Osteocyte (in vitro differentiated cells): ENCODE data around the gene PCYOX1L. TPM values are rescaled to one million over a fixed set of nuclear protein-coding genes. Genes with fewer than 3 reads are reported as not detected.

ENCODE experiments used
- DNase-seq: peaks from one replicate; pipeline ENCODE4 v3.0.0; 2021; ENCODE audit warnings: mixed read lengths; ENCODE audit not compliant: unreplicated experiment; ENCODE audit errors: extremely low spot score
- H3K27ac Mint-ChIP-seq: one replicate; pipeline ENCODE4 v1.8.0; 2021; ENCODE audit warnings: mild to moderate bottlenecking, mixed read lengths; ENCODE audit not compliant: unreplicated experiment
- H3K27me3 Mint-ChIP-seq: one replicate; pipeline ENCODE4 v1.8.0; 2021; ENCODE audit warnings: mixed read lengths; ENCODE audit not compliant: unreplicated experiment
- H3K36me3 Mint-ChIP-seq: one replicate; pipeline ENCODE4 v1.8.0; 2021; ENCODE audit warnings: mixed read lengths; ENCODE audit not compliant: unreplicated experiment
- H3K4me1 Mint-ChIP-seq: one replicate; pipeline ENCODE4 v1.8.0; 2021; ENCODE audit warnings: mixed read lengths; ENCODE audit not compliant: unreplicated experiment
- H3K4me3 Mint-ChIP-seq: one replicate; pipeline ENCODE4 v1.8.0; 2021; ENCODE audit warnings: mild to moderate bottlenecking, moderate library complexity, mixed read lengths; ENCODE audit not compliant: unreplicated experiment
- H3K9me3 Mint-ChIP-seq: one replicate; pipeline ENCODE4 v1.8.0; 2021; ENCODE audit warnings: mixed read lengths; ENCODE audit not compliant: unreplicated experiment
- total RNA-seq: library from RNA; stranded (reverse); gene quantifications from 2 replicates; pipeline ENCODE4 v1.2.1, GENCODE V29; 2021
- TF ChIP-seq, protein P1 (sequence below): fragments of 200-600 bp; sonication (generic); IDR thresholded peaks from 2 replicates; pipeline ENCODE4 v1.5.0; 2021; ENCODE audit warnings: antibody characterized with exemption, mild to moderate bottlenecking, moderate library complexity

The PCYOX1L gene
- total RNA-seq, 1 donor from 2014 or later = 7.7 TPM

DNA sequence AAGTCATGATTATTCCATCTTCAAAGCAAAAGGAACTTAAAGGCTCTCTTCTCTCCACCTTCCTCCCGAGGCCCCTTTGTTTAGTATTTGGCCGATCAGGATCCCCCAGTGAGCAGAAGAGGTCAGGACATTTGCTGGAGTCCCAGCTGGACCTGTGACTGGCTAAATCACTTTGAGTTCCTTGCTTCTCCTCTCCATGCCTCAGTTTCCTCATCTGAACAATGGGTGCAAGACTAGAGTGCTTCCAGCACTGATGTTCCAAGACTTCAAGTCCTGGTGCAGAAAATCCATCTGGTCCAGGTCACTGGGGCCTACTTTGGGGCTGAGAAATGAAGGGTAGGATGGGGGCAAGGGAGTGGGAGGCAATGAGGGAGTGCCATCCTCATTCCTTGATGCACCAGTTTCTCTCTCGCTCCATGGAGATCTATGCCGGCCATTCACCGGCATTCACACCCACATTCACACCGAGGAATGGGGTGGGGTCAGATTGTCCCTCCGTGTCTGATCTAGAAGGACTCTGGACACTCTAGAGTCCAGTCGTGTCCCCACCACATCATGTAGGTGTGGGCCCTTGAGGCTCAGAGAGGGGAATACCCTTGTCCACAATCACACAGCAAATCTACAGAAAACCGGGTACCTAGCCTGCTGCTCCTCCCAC lies 60.0 kb downstream of the PCYOX1L start:
- H3K27ac Mint-ChIP-seq = peak overlapping the region; percentile 82
- peaks cover 35% of the 10 kb centered on the region for H3K36me3 Mint-ChIP-seq
- TF ChIP-seq, protein P1, sequence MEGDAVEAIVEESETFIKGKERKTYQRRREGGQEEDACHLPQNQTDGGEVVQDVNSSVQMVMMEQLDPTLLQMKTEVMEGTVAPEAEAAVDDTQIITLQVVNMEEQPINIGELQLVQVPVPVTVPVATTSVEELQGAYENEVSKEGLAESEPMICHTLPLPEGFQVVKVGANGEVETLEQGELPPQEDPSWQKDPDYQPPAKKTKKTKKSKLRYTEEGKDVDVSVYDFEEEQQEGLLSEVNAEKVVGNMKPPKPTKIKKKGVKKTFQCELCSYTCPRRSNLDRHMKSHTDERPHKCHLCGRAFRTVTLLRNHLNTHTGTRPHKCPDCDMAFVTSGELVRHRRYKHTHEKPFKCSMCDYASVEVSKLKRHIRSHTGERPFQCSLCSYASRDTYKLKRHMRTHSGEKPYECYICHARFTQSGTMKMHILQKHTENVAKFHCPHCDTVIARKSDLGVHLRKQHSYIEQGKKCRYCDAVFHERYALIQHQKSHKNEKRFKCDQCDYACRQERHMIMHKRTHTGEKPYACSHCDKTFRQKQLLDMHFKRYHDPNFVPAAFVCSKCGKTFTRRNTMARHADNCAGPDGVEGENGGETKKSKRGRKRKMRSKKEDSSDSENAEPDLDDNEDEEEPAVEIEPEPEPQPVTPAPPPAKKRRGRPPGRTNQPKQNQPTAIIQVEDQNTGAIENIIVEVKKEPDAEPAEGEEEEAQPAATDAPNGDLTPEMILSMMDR = no peak
- H3K9me3 Mint-ChIP-seq = no peaks in the 10 kb centered on the region
- peaks cover 99% of the 10 kb centered on the region for H3K4me1 Mint-ChIP-seq
- peak overlapping the region; percentile 18 for H3K4me3 Mint-ChIP-seq
- no peak for DNase-seq
- no peaks in the 10 kb centered on the region for H3K27me3 Mint-ChIP-seq

DNA sequence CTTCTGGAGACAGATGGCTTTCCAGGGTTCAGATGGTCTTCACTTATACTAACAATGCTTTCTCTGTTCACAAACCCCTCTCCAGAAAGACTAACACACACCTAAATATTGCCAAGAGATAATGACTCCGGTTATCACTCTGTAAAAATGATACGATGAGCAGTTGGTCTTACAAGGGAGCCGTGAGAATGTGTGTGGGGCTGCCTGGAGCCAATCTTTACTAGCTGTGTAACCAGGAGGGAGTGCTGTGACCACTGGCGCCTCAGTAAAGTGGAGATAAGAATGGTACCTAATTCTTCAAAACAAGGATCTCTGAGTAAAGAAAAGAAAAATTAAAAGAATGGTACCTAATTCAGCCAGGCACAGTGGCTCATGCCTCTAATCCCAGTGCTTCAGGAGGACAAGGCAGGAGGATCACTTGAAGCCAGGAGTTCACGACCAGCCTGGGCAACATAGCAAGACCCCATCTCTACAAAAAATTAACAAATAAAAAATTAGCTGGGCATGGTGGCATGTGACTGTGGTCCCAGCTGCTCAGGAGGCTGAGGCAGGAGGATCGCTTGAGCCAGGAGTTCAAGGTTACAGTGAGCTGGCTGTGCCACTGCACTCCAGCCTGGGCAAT lies 61.2 kb downstream of the PCYOX1L start:
- H3K4me3 Mint-ChIP-seq = peak overlapping the region; percentile 29
- TF ChIP-seq, protein P1 = no peak
- H3K9me3 Mint-ChIP-seq = no peaks in the 10 kb centered on the region
- H3K4me1 Mint-ChIP-seq = peaks cover 99% of the 10 kb centered on the region
- peaks cover 37% of the 10 kb centered on the region for H3K36me3 Mint-ChIP-seq
- H3K27ac Mint-ChIP-seq = peak overlapping the region; percentile 82
- no peaks in the 10 kb centered on the region for H3K27me3 Mint-ChIP-seq
- no peak for DNase-seq

Other genes with a start within 250 kb of the PCYOX1L start
- gene ABLIM3, start 216.6 kb upstream of the PCYOX1L start, total RNA-seq = 0.64 and 0.99 TPM in 2 replicates
- 2.2 and 2.3 TPM in 2 replicates for gene AFAP1L1, start 86.2 kb upstream of the PCYOX1L start, total RNA-seq
- 25.2 and 25.6 TPM in 2 replicates for gene GRPEL2, start 12.5 kb upstream of the PCYOX1L start, total RNA-seq
- gene IL17B, start 21.2 kb downstream of the PCYOX1L start, total RNA-seq = not detected in 2 replicates
- 278 and 282 TPM in 2 replicates for gene CSNK1A1, start 193.4 kb downstream of the PCYOX1L start, total RNA-seq
- 8.9 and 10.5 TPM in 2 replicates for gene ARHGEF37, start 223.5 kb downstream of the PCYOX1L start, total RNA-seq